Measurements from ENCODE around the gene ARHGAP1. TPM values are rescaled to one million over a fixed set of nuclear protein-coding genes. Genes with fewer than 3 reads are reported as not detected.

The ARHGAP1 gene
- total RNA-seq, 1 experiment from 2014 or later: 73.0 TPM

GRCh38 chr11:46662366-46662765 lies 38.1 kb downstream of the ARHGAP1 start:
- Mint-ChIP-seq H3K36me3 (ENCODE audit: insufficient read depth, unreplicated experiment) (peaks cover 86% of the 10 kb centered on the region), H3K27ac (ENCODE audit: unreplicated experiment) (no peak overlapping the region), H3K4me3 (ENCODE audit: unreplicated experiment) (no peak overlapping the region), H3K9me3 (ENCODE audit: unreplicated experiment) (no peaks in the 10 kb centered on the region), H3K4me1 (ENCODE audit: low read depth, unreplicated experiment) (no peaks in the 10 kb centered on the region), H3K27me3 (ENCODE audit: insufficient read depth, unreplicated experiment) (no peaks in the 10 kb centered on the region)
- Histone ChIP-seq H3K27me3 (replicated peaks; ENCODE audit: control insufficient read depth, insufficient read depth, low read length) (no peaks in the 10 kb centered on the region), H3K36me3 (ENCODE audit: control insufficient read depth, insufficient read depth, low read length) (peaks cover 4% of the 10 kb centered on the region; the same call in 1 of the 2 replicates), H3K4me1 (no peaks in the 10 kb centered on the region), H3K4me3 (ENCODE audit: low read depth, low read length) (no peak overlapping the region), H3K9me3 (no peaks in the 10 kb centered on the region)
- ChIA-PET POLR2A (interaction anchor here (0.6 kb wide), 1 partner anchor 45 kb away, joined by 4 read pairs; no protein-coding TSS in a partner anchor), CTCF (no interaction called here)
- TF ChIP-seq CTCF (IDR thresholded peaks at IDR 0.05; ENCODE audit: insufficient read depth in 1 of 2, low read depth in 1 of 2, low read length in 1 of 2, severe bottlenecking in 1 of 2, unreplicated experiment in 1 of 2): no peak
- no peak for DNase-seq
- intact Hi-C loops (cut with micrococcal nuclease; ENCODE audit: unreplicated experiment): no loop called here
- BruUV-seq (replicated peaks): no TSS peak

- Histone ChIP-seq H3K36me3 (ENCODE audit: control insufficient read depth, insufficient read depth, low read length) (peaks cover 6% of the 10 kb centered on the region; the same call in 1 of the 2 replicates), H3K9me3 (no peaks in the 10 kb centered on the region), H3K27me3 (replicated peaks; ENCODE audit: control insufficient read depth, insufficient read depth, low read length) (no peaks in the 10 kb centered on the region), H3K4me3 (ENCODE audit: low read depth, low read length) (no peak overlapping the region), H3K4me1 (no peaks in the 10 kb centered on the region)
- Mint-ChIP-seq H3K9me3 (ENCODE audit: unreplicated experiment) (no peaks in the 10 kb centered on the region), H3K27ac (ENCODE audit: unreplicated experiment) (no peak overlapping the region), H3K4me3 (ENCODE audit: unreplicated experiment) (no peak overlapping the region), H3K4me1 (ENCODE audit: low read depth, unreplicated experiment) (no peaks in the 10 kb centered on the region), H3K36me3 (ENCODE audit: insufficient read depth, unreplicated experiment) (peaks cover 86% of the 10 kb centered on the region), H3K27me3 (ENCODE audit: insufficient read depth, unreplicated experiment) (no peaks in the 10 kb centered on the region)
- no peak for DNase-seq
- intact Hi-C loops (cut with micrococcal nuclease; ENCODE audit: unreplicated experiment): no loop called here
- no peak for TF ChIP-seq CTCF (IDR thresholded peaks at IDR 0.05; ENCODE audit: insufficient read depth in 1 of 2, low read depth in 1 of 2, low read length in 1 of 2, severe bottlenecking in 1 of 2, unreplicated experiment in 1 of 2)
- no TSS peak for BruUV-seq (replicated peaks)
- ChIA-PET POLR2A (no interaction called here), CTCF (no interaction called here)
These were observed 38.6 kb downstream of the ARHGAP1 start for GRCh38 chr11:46661836-46662235.

GRCh38 chr11:46659908-46660307 lies 40.5 kb downstream of the ARHGAP1 start:
- no peaks in the 10 kb centered on the region for H3K27me3 ChIP-seq (replicated peaks; ENCODE audit: control insufficient read depth, insufficient read depth, low read length)
- ChIA-PET POLR2A (interaction anchor here (0.6 kb wide), 2 partner anchors 17 to 23 kb away, joined by 3 to 7 read pairs; no protein-coding TSS in a partner anchor), CTCF (interaction anchor here (0.7 kb wide), 1 partner anchor 1491 kb away, joined by 3 read pairs; no protein-coding TSS in a partner anchor)
- no peak overlapping the region for H3K4me3 ChIP-seq (ENCODE audit: low read depth, low read length)
- intact Hi-C loops (cut with micrococcal nuclease; ENCODE audit: unreplicated experiment): no loop called here
- H3K4me1 Mint-ChIP-seq (ENCODE audit: low read depth, unreplicated experiment): no peaks in the 10 kb centered on the region
- no peak for DNase-seq
- H3K4me3 Mint-ChIP-seq (ENCODE audit: unreplicated experiment): no peak overlapping the region
- no peaks in the 10 kb centered on the region for H3K27me3 Mint-ChIP-seq (ENCODE audit: insufficient read depth, unreplicated experiment)
- no peaks in the 10 kb centered on the region for H3K9me3 Mint-ChIP-seq (ENCODE audit: unreplicated experiment)
- no peak for TF ChIP-seq CTCF (IDR thresholded peaks at IDR 0.05; ENCODE audit: insufficient read depth in 1 of 2, low read depth in 1 of 2, low read length in 1 of 2, severe bottlenecking in 1 of 2, unreplicated experiment in 1 of 2)
- BruUV-seq (replicated peaks): no TSS peak
- H3K36me3 Mint-ChIP-seq (ENCODE audit: insufficient read depth, unreplicated experiment): peaks cover 72% of the 10 kb centered on the region
- H3K36me3 ChIP-seq (ENCODE audit: control insufficient read depth, insufficient read depth, low read length): peaks cover 4% of the 10 kb centered on the region
- H3K4me1 ChIP-seq: no peaks in the 10 kb centered on the region
- H3K27ac Mint-ChIP-seq (ENCODE audit: unreplicated experiment): no peak overlapping the region
- no peaks in the 10 kb centered on the region for H3K9me3 ChIP-seq
